ENCODE results near the gene GOT2. TPM values are rescaled to one million over a fixed set of nuclear protein-coding genes. Genes with fewer than 3 reads are reported as not detected.
"Not testable (repeated sequence)": the region's sequence is repeated elsewhere in the genome, so short reads cannot be mapped to it uniquely, and the experiment has no call there.

The GOT2 gene
- total RNA-seq, 6 experiments from 2014 or later: 117 to 196 (median 169) TPM

DNA sequence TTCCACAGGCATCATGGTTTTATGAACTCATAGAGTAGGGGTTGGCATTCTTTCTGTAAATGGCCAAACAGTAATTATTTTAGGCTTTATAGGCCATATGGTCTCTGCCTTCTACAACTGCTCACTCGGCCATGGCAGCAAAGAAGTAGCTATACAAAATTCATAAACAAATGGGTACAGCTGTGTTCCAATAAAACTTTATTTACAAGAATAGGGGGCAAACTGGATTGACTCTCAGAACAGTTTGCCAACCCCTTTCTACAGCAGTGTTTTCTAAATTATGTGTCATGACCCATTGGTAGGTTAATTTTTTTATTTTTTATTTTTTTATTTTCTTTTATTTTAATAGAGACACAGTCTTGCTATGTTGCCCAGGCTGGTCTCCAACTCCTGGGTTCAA lies 20.4 kb downstream of the GOT2 start:
- H3K36me3 ChIP-seq: peaks cover 0 to 87% (median 26%) of the 10 kb centered on the region in 4 donors
- 100% methylated on average over 1 of the region's 1 CpG for WGBS (ENCODE audit: insufficient coverage, low coverage, low lambda C conversion rate, missing lambda C conversion rate)
- H3K27ac ChIP-seq: no peak overlapping the region
- no peaks in the 10 kb centered on the region for H3K27me3 ChIP-seq
- H3K4me1 ChIP-seq: peaks cover 0 to 13% (median 5%) of the 10 kb centered on the region in 4 donors
- H3K4me3 ChIP-seq: no peak overlapping the region
- DNase-seq (no peak), ATAC-seq (no peak)
- intact Hi-C loops (cut with DNase I): no loop called here
- H3K9me3 ChIP-seq: no peaks in the 10 kb centered on the region
- no peak for TF ChIP-seq POLR2A (IDR thresholded peaks at IDR 0.05)
- TF ChIP-seq, protein P1, sequence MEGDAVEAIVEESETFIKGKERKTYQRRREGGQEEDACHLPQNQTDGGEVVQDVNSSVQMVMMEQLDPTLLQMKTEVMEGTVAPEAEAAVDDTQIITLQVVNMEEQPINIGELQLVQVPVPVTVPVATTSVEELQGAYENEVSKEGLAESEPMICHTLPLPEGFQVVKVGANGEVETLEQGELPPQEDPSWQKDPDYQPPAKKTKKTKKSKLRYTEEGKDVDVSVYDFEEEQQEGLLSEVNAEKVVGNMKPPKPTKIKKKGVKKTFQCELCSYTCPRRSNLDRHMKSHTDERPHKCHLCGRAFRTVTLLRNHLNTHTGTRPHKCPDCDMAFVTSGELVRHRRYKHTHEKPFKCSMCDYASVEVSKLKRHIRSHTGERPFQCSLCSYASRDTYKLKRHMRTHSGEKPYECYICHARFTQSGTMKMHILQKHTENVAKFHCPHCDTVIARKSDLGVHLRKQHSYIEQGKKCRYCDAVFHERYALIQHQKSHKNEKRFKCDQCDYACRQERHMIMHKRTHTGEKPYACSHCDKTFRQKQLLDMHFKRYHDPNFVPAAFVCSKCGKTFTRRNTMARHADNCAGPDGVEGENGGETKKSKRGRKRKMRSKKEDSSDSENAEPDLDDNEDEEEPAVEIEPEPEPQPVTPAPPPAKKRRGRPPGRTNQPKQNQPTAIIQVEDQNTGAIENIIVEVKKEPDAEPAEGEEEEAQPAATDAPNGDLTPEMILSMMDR (IDR thresholded peaks at IDR 0.05): no peak

DNA sequence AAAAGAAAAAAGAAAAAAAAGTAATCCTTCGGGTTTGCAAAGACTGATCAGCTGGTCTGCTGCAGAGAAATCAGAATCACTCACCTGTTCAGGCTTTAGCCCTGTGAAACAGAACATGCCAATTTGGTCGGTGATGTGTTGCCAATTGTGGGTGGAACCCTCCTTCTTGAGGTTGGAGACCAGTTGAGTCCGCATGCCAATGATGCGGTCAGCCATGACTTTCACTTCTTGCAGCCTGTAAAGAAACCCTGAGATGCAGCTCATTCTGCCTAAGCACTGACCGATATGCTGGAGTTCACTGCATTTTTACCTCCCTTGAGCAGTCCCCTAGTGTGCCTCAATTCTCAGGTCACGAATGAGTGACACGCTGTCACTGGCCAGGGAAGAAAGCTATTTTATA lies 24.8 kb downstream of the GOT2 start:
- no peak overlapping the region for H3K4me3 ChIP-seq
- no peak for DNase-seq
- 75% methylated on average over 2 of the region's 7 CpGs for WGBS (ENCODE audit: insufficient coverage, low coverage, low lambda C conversion rate, missing lambda C conversion rate)

GRCh38 chr16:58699151-58699550 lies 35.0 kb downstream of the GOT2 start:
- DNase-seq (no peak), ATAC-seq (no peak)
- H3K4me1 ChIP-seq: peaks cover 0 to 8% (median 0%) of the 10 kb centered on the region in 4 donors
- no peaks in the 10 kb centered on the region for H3K27me3 ChIP-seq
- intact Hi-C loops (cut with DNase I): no loop called here
- H3K36me3 ChIP-seq: no peaks in the 10 kb centered on the region
- H3K9me3 ChIP-seq: no peaks in the 10 kb centered on the region
- H3K4me3 ChIP-seq: no peak overlapping the region
- 76% methylated on average over 4 of the region's 4 CpGs for WGBS (ENCODE audit: insufficient coverage, low coverage, low lambda C conversion rate, missing lambda C conversion rate)
- TF ChIP-seq, protein P1 (IDR thresholded peaks at IDR 0.05): no peak
- TF ChIP-seq POLR2A (IDR thresholded peaks at IDR 0.05): no peak
- no peak overlapping the region for H3K27ac ChIP-seq

More for the DNA sequence above, 24.8 kb downstream of the GOT2 start:
- Histone ChIP-seq H3K4me1 (no peaks in the 10 kb centered on the region), H3K9me3 (no peaks in the 10 kb centered on the region), H3K36me3 (peaks cover 0 to 62% (median 20%) of the 10 kb centered on the region in 4 donors), H3K27me3 (no peaks in the 10 kb centered on the region), H3K27ac (no peak overlapping the region)
- no peak for ATAC-seq
- TF ChIP-seq, protein P1 (IDR thresholded peaks at IDR 0.05): no peak
- TF ChIP-seq POLR2A (IDR thresholded peaks at IDR 0.05): no peak
- intact Hi-C loops (cut with DNase I): no loop called here

DNA sequence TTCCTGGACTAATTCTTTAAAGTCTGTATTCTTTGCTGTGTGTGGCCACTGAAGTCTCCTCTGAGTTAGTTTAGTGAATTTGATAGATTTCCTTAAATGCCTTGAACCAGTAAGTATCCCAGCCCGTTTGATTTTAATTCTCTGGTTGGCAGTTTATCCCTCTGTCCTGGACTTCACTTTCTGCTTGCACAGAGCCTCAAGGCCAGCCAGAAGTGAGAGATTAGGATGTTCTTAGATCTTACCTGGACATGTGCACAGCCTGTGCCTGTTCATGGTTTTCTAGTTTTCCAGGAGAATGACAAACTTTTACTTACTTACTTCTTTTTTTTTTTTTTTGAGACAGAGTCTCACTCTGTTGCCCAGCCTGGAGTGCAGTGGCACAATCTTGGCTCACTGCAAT lies 38.7 kb downstream of the GOT2 start:
- H3K9me3 ChIP-seq: no peaks in the 10 kb centered on the region
- ATAC-seq (peak in 3 of 4 donors; percentile 30 to 76 (median 55)), DNase-seq (peak in 1 of 3 donors; percentile 26)
- 40% methylated on average over 1 of the region's 1 CpG for WGBS (ENCODE audit: insufficient coverage, low coverage, low lambda C conversion rate, missing lambda C conversion rate)
- TF ChIP-seq, protein P1 (IDR thresholded peaks at IDR 0.05): no peak
- no peak for TF ChIP-seq POLR2A (IDR thresholded peaks at IDR 0.05)
- peaks cover 0 to 8% (median 0%) of the 10 kb centered on the region in 4 donors for H3K4me1 ChIP-seq
- H3K27me3 ChIP-seq: no peaks in the 10 kb centered on the region
- no peak overlapping the region for H3K27ac ChIP-seq
- no peaks in the 10 kb centered on the region for H3K36me3 ChIP-seq
- no peak overlapping the region for H3K4me3 ChIP-seq
- intact Hi-C loops (cut with DNase I): no loop called here

GRCh38 chr16:58692450-58692849 lies 41.7 kb downstream of the GOT2 start:
- intact Hi-C loops (cut with DNase I): no loop called here
- ATAC-seq (no peak), DNase-seq (no peak)
- TF ChIP-seq, protein P1 (IDR thresholded peaks at IDR 0.05): no peak
- TF ChIP-seq POLR2A (IDR thresholded peaks at IDR 0.05): no peak
- Histone ChIP-seq H3K27ac (no peak overlapping the region), H3K4me1 (no peaks in the 10 kb centered on the region), H3K27me3 (no peaks in the 10 kb centered on the region), H3K4me3 (no peak overlapping the region), H3K9me3 (no peaks in the 10 kb centered on the region), H3K36me3 (no peaks in the 10 kb centered on the region)
- 100% methylated on average over 1 of the region's 1 CpG for WGBS (ENCODE audit: insufficient coverage, low coverage, low lambda C conversion rate, missing lambda C conversion rate)

DNA sequence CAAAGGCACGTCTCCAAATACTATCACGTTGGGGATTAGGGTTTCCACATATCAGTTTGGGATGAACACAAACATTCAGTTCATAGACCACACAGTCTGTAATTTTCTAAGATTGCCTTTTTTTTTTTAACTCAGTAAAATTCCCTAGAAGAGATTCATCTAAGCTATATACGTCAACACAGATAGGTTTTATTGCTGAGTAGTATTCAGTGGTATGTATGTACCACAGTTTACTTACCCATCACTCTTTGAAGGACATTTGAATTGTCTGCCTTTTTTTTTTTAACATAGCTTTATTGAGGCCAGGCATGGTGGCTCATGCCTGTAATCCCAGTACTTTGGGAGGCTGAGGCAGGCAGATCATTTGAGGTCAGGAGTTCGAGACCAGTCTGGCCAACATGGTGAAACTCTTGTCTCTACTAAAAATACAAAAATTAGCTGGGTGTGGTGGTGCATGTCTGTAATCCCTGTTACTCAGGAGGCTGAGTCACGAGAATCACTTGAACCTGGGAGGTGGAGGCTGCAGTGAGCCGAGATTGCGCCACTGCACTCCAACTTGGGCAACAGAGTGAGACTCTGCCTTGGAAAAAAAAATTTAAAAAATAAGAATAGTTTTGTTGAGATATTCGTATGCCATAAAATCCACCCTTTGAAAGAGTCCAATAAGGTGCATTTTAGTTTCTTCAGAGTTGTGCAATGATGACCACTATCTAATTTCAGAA lies 47.0 kb downstream of the GOT2 start:
- H3K4me1 ChIP-seq: peaks cover 0 to 11% (median 2%) of the 10 kb centered on the region in 4 donors
- not testable (repeated sequence) for H3K27me3 ChIP-seq, H3K4me3 ChIP-seq, ATAC-seq, H3K9me3 ChIP-seq, H3K27ac ChIP-seq, H3K36me3 ChIP-seq
- 82% methylated on average over 7 of the region's 8 CpGs for WGBS (ENCODE audit: insufficient coverage, low coverage, low lambda C conversion rate, missing lambda C conversion rate)
- peak in 1 of 3 donors; percentile 5 for DNase-seq
- intact Hi-C loops (cut with DNase I): loop anchor here in 1 of 2 donors (10.0 kb wide), 1 partner anchor 48 kb away; the partner anchor contains the start of gene GOT2

Data from right lobe of liver (tissue), 6 donors.